Activated B cell treated with CpG ODN at 0.5 μM for 24 hours (primary cell): ENCODE results near the gene ADAMTS19. TPM values are rescaled to one million over a fixed set of nuclear protein-coding genes. Genes with fewer than 3 reads are reported as not detected.

ENCODE experiments used
- ATAC-seq: fragments of 200-7000 bp; cut with Tn5 transposase; one replicate; pipeline ENCODE4 v1.10.0; 2021; ENCODE audit warnings: low read depth, mild to moderate bottlenecking, moderate library complexity
- CTCF ChIA-PET: fragments of 350-600 bp; sonication (Branson Sonifier 250); formaldehyde crosslinking; loops from one replicate; lab custom pipeline; 2021; ENCODE audit warnings: antibody characterized with exemption; lab: Charles Lee
- POLR2A ChIA-PET: fragments of 350-600 bp; sonication (Branson Sonifier 250); formaldehyde crosslinking; loops from one replicate; lab custom pipeline; 2021; ENCODE audit warnings: antibody characterized with exemption; lab: Charles Lee
- DNase-seq: peaks from one replicate; pipeline ENCODE4 v3.0.0; 2022
- H3K27ac Mint-ChIP-seq: one replicate; pipeline ENCODE4 v1.8.0; 2020; ENCODE audit warnings: mixed read lengths
- H3K27me3 Mint-ChIP-seq: one replicate; pipeline ENCODE4 v1.8.0; 2021; ENCODE audit warnings: mixed read lengths
- H3K36me3 Mint-ChIP-seq: one replicate; pipeline ENCODE4 v1.8.0; 2021; ENCODE audit warnings: low read depth, mixed read lengths
- H3K4me1 Mint-ChIP-seq: one replicate; pipeline ENCODE4 v1.8.0; 2021; ENCODE audit warnings: mixed read lengths
- H3K4me3 Mint-ChIP-seq: one replicate; pipeline ENCODE4 v1.8.0; 2020; ENCODE audit warnings: mild to moderate bottlenecking, mixed read lengths
- H3K9me3 Mint-ChIP-seq: one replicate; pipeline ENCODE4 v1.8.0; 2020; ENCODE audit warnings: mixed read lengths
- intact Hi-C: fragments of 100-400 bp; cut with micrococcal nuclease; formaldehyde crosslinking; loops from one replicate; pipeline ENCODE4 v1.15.1; 2024
- total RNA-seq: library from RNA; stranded (reverse); gene quantifications from 2 replicates; pipeline ENCODE4 v1.2.3, GENCODE V29; 2022
- TF ChIP-seq, protein P1 (sequence below): fragments of 200-600 bp; IDR thresholded peaks from one replicate; pipeline ENCODE4 v1.8.0; 2022; ENCODE audit warnings: antibody characterized with exemption, mild to moderate bottlenecking

The ADAMTS19 gene
- total RNA-seq, 1 donor from 2014 or later = not detected

GRCh38 chr5:129481161-129481560 is 21.1 kb downstream of the ADAMTS19 start:
- POLR2A ChIA-PET = no interaction called here
- ATAC-seq = no peak
- DNase-seq = no peak
- Mint-ChIP-seq H3K4me1 (no peaks in the 10 kb centered on the region), H3K27me3 (no peaks in the 10 kb centered on the region), H3K27ac (no peak overlapping the region), H3K4me3 (no peak overlapping the region), H3K9me3 (no peaks in the 10 kb centered on the region), H3K36me3 (no peaks in the 10 kb centered on the region)
- CTCF ChIA-PET = no interaction called here
- TF ChIP-seq, protein P1, sequence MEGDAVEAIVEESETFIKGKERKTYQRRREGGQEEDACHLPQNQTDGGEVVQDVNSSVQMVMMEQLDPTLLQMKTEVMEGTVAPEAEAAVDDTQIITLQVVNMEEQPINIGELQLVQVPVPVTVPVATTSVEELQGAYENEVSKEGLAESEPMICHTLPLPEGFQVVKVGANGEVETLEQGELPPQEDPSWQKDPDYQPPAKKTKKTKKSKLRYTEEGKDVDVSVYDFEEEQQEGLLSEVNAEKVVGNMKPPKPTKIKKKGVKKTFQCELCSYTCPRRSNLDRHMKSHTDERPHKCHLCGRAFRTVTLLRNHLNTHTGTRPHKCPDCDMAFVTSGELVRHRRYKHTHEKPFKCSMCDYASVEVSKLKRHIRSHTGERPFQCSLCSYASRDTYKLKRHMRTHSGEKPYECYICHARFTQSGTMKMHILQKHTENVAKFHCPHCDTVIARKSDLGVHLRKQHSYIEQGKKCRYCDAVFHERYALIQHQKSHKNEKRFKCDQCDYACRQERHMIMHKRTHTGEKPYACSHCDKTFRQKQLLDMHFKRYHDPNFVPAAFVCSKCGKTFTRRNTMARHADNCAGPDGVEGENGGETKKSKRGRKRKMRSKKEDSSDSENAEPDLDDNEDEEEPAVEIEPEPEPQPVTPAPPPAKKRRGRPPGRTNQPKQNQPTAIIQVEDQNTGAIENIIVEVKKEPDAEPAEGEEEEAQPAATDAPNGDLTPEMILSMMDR = no peak
- intact Hi-C loops = no loop called here

GRCh38 chr5:129496421-129496820 is 36.3 kb downstream of the ADAMTS19 start:
- no peak overlapping the region for H3K27ac Mint-ChIP-seq
- CTCF ChIA-PET = no interaction called here
- H3K9me3 Mint-ChIP-seq = no peaks in the 10 kb centered on the region
- peaks cover 5% of the 10 kb centered on the region for H3K4me1 Mint-ChIP-seq
- ATAC-seq (peak; percentile 42), DNase-seq (no peak)
- H3K27me3 Mint-ChIP-seq = no peaks in the 10 kb centered on the region
- POLR2A ChIA-PET = no interaction called here
- no peaks in the 10 kb centered on the region for H3K36me3 Mint-ChIP-seq
- H3K4me3 Mint-ChIP-seq = no peak overlapping the region
- intact Hi-C loops = no loop called here
- TF ChIP-seq, protein P1 = no peak

GRCh38 chr5:129496864-129497595 is 36.9 kb downstream of the ADAMTS19 start:
- Mint-ChIP-seq H3K27ac (no peak overlapping the region), H3K9me3 (no peaks in the 10 kb centered on the region), H3K4me1 (peaks cover 5% of the 10 kb centered on the region), H3K4me3 (no peak overlapping the region), H3K36me3 (no peaks in the 10 kb centered on the region), H3K27me3 (no peaks in the 10 kb centered on the region)
- intact Hi-C loops = no loop called here
- ATAC-seq (no peak), DNase-seq (no peak)
- TF ChIP-seq, protein P1 = no peak
- CTCF ChIA-PET = no interaction called here
- POLR2A ChIA-PET = no interaction called here

- POLR2A ChIA-PET = no interaction called here
- DNase-seq (no peak), ATAC-seq (no peak)
- intact Hi-C loops = no loop called here
- Mint-ChIP-seq H3K27me3 (no peaks in the 10 kb centered on the region), H3K9me3 (no peaks in the 10 kb centered on the region), H3K27ac (no peak overlapping the region), H3K36me3 (no peaks in the 10 kb centered on the region), H3K4me1 (peaks cover 5% of the 10 kb centered on the region), H3K4me3 (no peak overlapping the region)
- CTCF ChIA-PET = no interaction called here
- TF ChIP-seq, protein P1 = no peak
Observed at GRCh38 chr5:129499208-129499852, 39.2 kb downstream of the ADAMTS19 start.

- no peak overlapping the region for H3K4me3 Mint-ChIP-seq
- no peaks in the 10 kb centered on the region for H3K9me3 Mint-ChIP-seq
- ChIA-PET POLR2A (no interaction called here), CTCF (no interaction called here)
- H3K36me3 Mint-ChIP-seq = no peaks in the 10 kb centered on the region
- no peak overlapping the region for H3K27ac Mint-ChIP-seq
- ATAC-seq (no peak), DNase-seq (no peak)
- TF ChIP-seq, protein P1 = no peak
- intact Hi-C loops = no loop called here
- H3K27me3 Mint-ChIP-seq = no peaks in the 10 kb centered on the region
- peaks cover 5% of the 10 kb centered on the region for H3K4me1 Mint-ChIP-seq
Observed at GRCh38 chr5:129500101-129500500, 40.0 kb downstream of the ADAMTS19 start.
